K562 (cell line): ENCODE results near the gene GRK3. TPM values are rescaled to one million over a fixed set of nuclear protein-coding genes. Genes with fewer than 3 reads are reported as not detected.

ENCODE experiments used
- ATAC-seq: fragments of 200-7000 bp; cut with Tn5 transposase; 3 replicates; pipeline ENCODE4 v1.9.1; 2020; ENCODE audit warnings: moderate library complexity
- BruUV-seq: library from RNA; stranded (reverse); fragments of 400-500 nt; replicated peaks from 2 replicates; lab custom pipeline; 2021; lab: Mats Ljungman, UMichigan
- CTCF ChIA-PET: fragments of 300-600 bp; formaldehyde crosslinking; extraction: SDS; loops from one replicate; lab custom pipeline; 2021; ENCODE audit warnings: low intra/inter-chr PET ratio; lab: Yijun Ruan, JAX
- POLR2A ChIA-PET: fragments of 300-600, 350-650 bp; sonication (Branson Sonifier 250); formaldehyde crosslinking; extraction: SDS; loops from one replicate; lab custom pipeline; 2021; ENCODE audit warnings: antibody characterized with exemption, inconsistent platforms; lab: Yijun Ruan, JAX
- DNase-seq, 4 experiments: peaks; one replicate each; pipeline versions ENCODE4 v3.0.0 to v3.0.0-alpha.2; 2011 to 2018; ENCODE audit warnings: low spot score in 3 of 4, mixed read lengths in 3 of 4; ENCODE audit errors: extremely low read depth in 1 of 4
- FAIRE-seq: peaks from 2 replicates; lab custom pipeline; 2011; peaks lifted over from hg19 to GRCh38; lab: Jason Lieb, UNC
- H2AFZ ChIP-seq: 2 replicates; pipeline ENCODE4 v1.6.0; 2011; ENCODE audit warnings: low read depth, low read length, control low read depth, inconsistent platforms
- H3K27ac ChIP-seq: fragments of 200-600 bp; 3 replicates; pipeline ENCODE4 v1.8.0; 2011; ENCODE audit warnings: low read depth, mild to moderate bottlenecking, control low read depth, inconsistent platforms, low read length, moderate library complexity, mixed read lengths; ENCODE audit errors: extremely low read depth
- H3K27me3 ChIP-seq, 2 experiments: fragments of 300-600 bp in 1 of 2; 2 replicates in 1 of 2; 3 replicates in 1 of 2; pipeline versions ENCODE4 v1.6.0 to v1.8.0; 2011; ENCODE audit warnings: inconsistent platforms in 2 of 2, low read length in 2 of 2, mild to moderate bottlenecking in 1 of 2, mixed read lengths in 1 of 2, moderate library complexity in 1 of 2; ENCODE audit not compliant: control insufficient read depth in 2 of 2, insufficient read depth in 2 of 2
- H3K36me3 ChIP-seq: fragments of 300-600 bp; 3 replicates; pipeline ENCODE4 v1.8.0; 2011; ENCODE audit warnings: mild to moderate bottlenecking, low read length, inconsistent platforms; ENCODE audit not compliant: control insufficient read depth, insufficient read depth
- H3K4me1 ChIP-seq, 2 experiments: fragments of 200-600 bp in 1 of 2; replicated peaks in 1 of 2; 2 replicates in 1 of 2; 3 replicates in 1 of 2; pipeline versions ENCODE4 v1.5.1 to v1.8.0; 2011; ENCODE audit warnings: inconsistent platforms in 2 of 2, low read length in 2 of 2, mild to moderate bottlenecking in 1 of 2, mixed read lengths in 1 of 2, moderate library complexity in 1 of 2; ENCODE audit not compliant: control insufficient read depth in 2 of 2, insufficient read depth in 2 of 2
- H3K4me2 ChIP-seq: 2 replicates; pipeline ENCODE4 v1.6.1; 2011; ENCODE audit warnings: low read length, control low read depth, inconsistent platforms, mixed read lengths; ENCODE audit not compliant: insufficient read depth
- H3K4me3 ChIP-seq: fragments of 200-600 bp; sonication (generic), shearing (Covaris generic); 2 replicates; pipeline ENCODE4 v1.5.1; 2016; ENCODE audit warnings: control low read depth, inconsistent platforms
- H3K79me2 ChIP-seq: fragments of 200-600 bp; 3 replicates; pipeline ENCODE4 v1.8.0; 2011; ENCODE audit warnings: low read length, inconsistent platforms; ENCODE audit not compliant: control insufficient read depth, insufficient read depth
- H3K9ac ChIP-seq, 2 experiments: 2 replicates each; pipeline versions ENCODE4 v1.6.0 to v1.6.1; 2011; ENCODE audit warnings: low read depth in 2 of 2, low read length in 2 of 2, control low read depth in 1 of 2, inconsistent platforms in 1 of 2, mild to moderate bottlenecking in 1 of 2, mixed read lengths in 1 of 2; ENCODE audit not compliant: insufficient read depth in 1 of 2
- H3K9me1 ChIP-seq: one replicate; pipeline ENCODE4 v1.6.0; 2011; ENCODE audit warnings: inconsistent platforms, mild to moderate bottlenecking, low read length, moderate library complexity; ENCODE audit not compliant: control insufficient read depth, insufficient read depth
- H3K9me3 ChIP-seq: replicated peaks from 2 replicates; pipeline ENCODE4 v1.5.1; 2011; ENCODE audit warnings: low read depth, low read length, inconsistent platforms; ENCODE audit not compliant: control insufficient read depth, insufficient read depth
- H4K20me1 ChIP-seq: replicated peaks from 2 replicates; pipeline ENCODE4 v1.6.1; 2011; ENCODE audit warnings: low read length, inconsistent platforms, mixed read lengths; ENCODE audit not compliant: control insufficient read depth, insufficient read depth
- DIDO1 ChIP-seq: fragments of 450-650 bp; IDR thresholded peaks from 2 replicates; pipeline ENCODE4 v1.6.1; 2016; ENCODE audit warnings: low read depth, missing biosample characterization, missing genetic modification characterization
- HDAC6 ChIP-seq: IDR thresholded peaks from 2 replicates; pipeline ENCODE4 v1.6.1; 2012; ENCODE audit warnings: low read depth, mild to moderate bottlenecking, control low read depth, inconsistent platforms, low read length, moderate library complexity
- SRSF7 ChIP-seq: fragments of 200-400 bp; formaldehyde crosslinking; optimal IDR thresholded peaks from 2 replicates; pipeline ENCODE3; 2017; ENCODE audit warnings: mild to moderate bottlenecking, low read depth, low read length
- ZNF174 ChIP-seq: fragments of 250-450 bp; sonication (Bioruptor Pico); IDR thresholded peaks from 2 replicates; pipeline ENCODE4 v1.4.0; 2020; ENCODE audit warnings: mild to moderate bottlenecking
- ZNF408 ChIP-seq: fragments of 250-450 bp; sonication (Bioruptor Pico); IDR thresholded peaks from 2 replicates; pipeline ENCODE4 v1.4.0; 2020; ENCODE audit warnings: low read depth, mild to moderate bottlenecking, moderate library complexity
- WGBS: fragments of 100-300 bp; shearing (Covaris generic); methylation state at CpG from one replicate; pipeline ENCODE4 v1.1.6; 2016; ENCODE audit warnings: low coverage, mixed read lengths; ENCODE audit not compliant: insufficient coverage; ENCODE audit errors: missing lambda C conversion rate; 5-methylcytosine and 5-hydroxymethylcytosine counted together
- in situ Hi-C: fragments of 300-500 bp; cut with MboI; formaldehyde crosslinking; loops from 4 replicates; pipeline ENCODE4 v1.15.0; 2018; ENCODE audit warnings: inconsistent platforms, mixed read lengths
- intact Hi-C: fragments of 100-400 bp; cut with micrococcal nuclease; formaldehyde crosslinking; loops from 2 replicates; pipeline ENCODE4 v1.14.2; 2022
- polyA plus RNA-seq, 8 experiments: library from polyadenylated mRNA; depleted of rRNA in 4 of 8; stranded (reverse) in 5 of 8; unstranded in 3 of 8; fragments of >200 nt; fragmentation: Nextera tagmentation in 2 of 8; fragmentation: Illumina TruSeq in 1 of 8; extraction: Ambion mirVana in 2 of 8; extraction: Trizol in 1 of 8; gene quantifications; 2 replicates each; pipeline versions ENCODE4 v1.2.1 to v1.2.3, GENCODE V29; 2011 to 2014; ENCODE audit warnings: inconsistent platforms in 1 of 8, missing spikeins in 1 of 8
- total RNA-seq, 7 experiments: library from RNA; depleted of rRNA in 6 of 7; stranded (reverse); fragments of >200 nt in 6 of 7; fragmentation: Illumina TruSeq in 2 of 7; extraction: Trizol in 2 of 7; gene quantifications; 2 replicates each; pipeline versions ENCODE4 v1.2.1 to v1.2.3, GENCODE V29; 2011 to 2021; ENCODE audit warnings: low replicate concordance in 1 of 7
- TF ChIP-seq, protein P1 (sequence below): fragments of 250-450 bp; sonication (Bioruptor Pico); IDR thresholded peaks from 2 replicates; pipeline ENCODE4 v1.5.0; 2021; ENCODE audit warnings: mild to moderate bottlenecking, moderate library complexity

GRK3 gene
- total and polyA plus RNA-seq, 9 of the 15 experiments (the other 6 are each of a cell fraction or from before 2014, with no cell fraction given) = 1.4 to 7.6 (median 3.6) TPM

DNA sequence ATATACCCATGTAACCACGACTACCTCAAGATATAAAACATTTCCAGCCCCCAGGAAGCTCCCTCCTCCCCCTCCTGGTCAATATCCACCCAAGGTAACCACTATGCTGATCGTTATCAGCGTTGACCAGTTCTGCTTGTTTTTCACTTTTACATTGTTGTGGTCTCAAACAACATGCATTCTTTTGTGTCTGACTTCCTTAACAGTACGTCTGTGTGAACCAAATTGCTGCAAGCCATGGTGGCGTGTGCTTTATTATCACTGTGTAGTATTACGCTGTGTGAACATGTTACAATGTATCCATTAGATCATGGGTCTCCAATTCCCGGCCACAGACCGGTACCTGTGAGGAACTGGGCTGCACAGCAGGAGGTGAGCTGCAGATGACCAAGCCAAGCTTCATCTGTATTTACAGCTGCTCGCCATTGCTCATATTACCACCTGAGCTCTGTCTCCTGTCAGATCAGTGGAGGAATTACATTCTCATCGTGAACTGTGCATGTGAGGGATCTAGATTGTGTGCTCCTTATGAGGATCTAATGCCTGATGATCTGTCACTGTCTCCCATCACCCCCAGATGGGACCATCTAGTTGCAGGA, 15.5 kb upstream of the GRK3 start:
- POLR2A ChIA-PET = interaction anchor here (0.7 kb wide), 1 partner anchor 204 kb away, joined by 3 read pairs; no protein-coding TSS in a partner anchor
- WGBS = 11% methylated on average over 10 of the region's 10 CpGs
- Histone ChIP-seq H3K4me1 (peaks cover 5 to 14% of the 10 kb centered on the region in 2 experiments; a peak in 4 of 5 replicates), H4K20me1 (no peaks in the 10 kb centered on the region), H3K9me3 (no peaks in the 10 kb centered on the region), H3K4me3 (no peak overlapping the region), H3K27ac (no peak overlapping the region), H3K27me3 (no peaks in the 10 kb centered on the region; a peak in 2 of 5 replicates), H2AFZ (no peak overlapping the region), H3K9me1 (no peaks in the 10 kb centered on the region), H3K9ac (no peak overlapping the region), H3K36me3 (no peaks in the 10 kb centered on the region), H3K4me2 (no peak overlapping the region)
- in situ Hi-C loops (no loop called here), intact Hi-C loops (loop anchor here (10.0 kb wide), 1 partner anchor 226 kb away; no protein-coding TSS in a partner anchor)
- ATAC-seq (no peak), DNase-seq (no peak)
- CTCF ChIA-PET = no interaction called here
- TF ChIP-seq ZNF174 (no peak), DIDO1 (tag) (no peak), HDAC6 (no peak), ZNF408 (CRISPR knock-in tag) (no peak), SRSF7 (no peak)
- TF ChIP-seq, protein P1, sequence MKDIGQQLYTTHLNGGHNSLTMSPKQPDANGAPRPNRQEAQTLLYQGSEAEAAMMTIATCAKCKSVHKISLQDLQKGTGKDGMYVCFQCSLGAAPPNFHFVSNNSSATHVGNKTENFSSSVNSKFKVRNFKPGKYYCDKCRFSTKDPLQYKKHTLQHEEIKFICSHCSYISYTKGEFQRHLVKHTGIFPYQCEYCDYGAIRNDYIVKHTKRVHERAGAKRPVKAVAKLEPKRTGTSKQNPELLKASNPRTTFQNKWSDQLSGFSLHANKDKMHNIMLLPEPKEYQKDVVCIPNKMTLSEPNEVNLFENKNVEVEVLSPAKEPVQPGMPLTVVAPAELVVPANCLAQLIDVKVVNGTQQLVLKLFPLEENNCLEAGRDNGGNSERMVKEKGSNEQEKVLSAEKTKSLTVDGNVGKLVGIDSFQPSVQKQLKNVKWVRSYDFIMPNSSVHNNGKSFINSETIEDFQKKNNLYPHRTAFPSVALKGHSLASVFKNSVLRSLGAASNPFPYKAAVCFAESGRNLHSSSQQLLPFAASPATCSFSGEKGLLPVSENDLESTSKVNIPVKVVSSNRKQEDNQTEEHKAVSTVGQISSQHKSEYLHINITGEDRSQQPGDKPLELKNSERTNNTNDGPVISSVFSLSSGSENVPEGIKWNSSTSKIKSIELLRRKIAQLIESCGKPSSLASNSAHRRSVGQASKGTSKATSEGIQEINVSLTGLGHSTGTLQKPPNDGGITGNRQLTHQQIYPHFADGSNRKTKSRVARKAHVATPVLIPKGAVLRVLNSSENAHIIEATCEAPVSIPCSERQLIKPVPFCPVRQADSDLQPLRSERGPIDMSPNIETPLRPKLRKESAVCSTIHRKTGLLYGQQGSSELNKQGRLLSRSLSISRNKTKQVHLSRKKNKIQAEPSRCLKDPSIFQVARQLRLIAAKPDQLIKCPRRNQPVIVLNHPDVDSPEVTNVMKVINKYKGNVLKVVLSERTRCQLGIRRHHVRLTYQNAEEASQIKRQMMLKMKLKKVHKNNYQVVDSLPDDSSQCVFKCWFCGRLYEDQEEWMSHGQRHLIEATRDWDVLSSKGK (CRISPR knock-in tag) = no peak
- TF ChIP-seq, all 486 proteins: peak for 0
- no peaks in the 10 kb centered on the region for H3K79me2 ChIP-seq
- FAIRE-seq = no peak
- no TSS peak for BruUV-seq
